Endodermal cell (in vitro differentiated cells): ENCODE results near the gene OR13A1. TPM values are rescaled to one million over a fixed set of nuclear protein-coding genes. Genes with fewer than 3 reads are reported as not detected.

Experiments
- DNase-seq: peaks from one replicate; pipeline ENCODE4 v3.0.0-alpha.2; 2017
- H3K27ac ChIP-seq: 2 replicates; pipeline ENCODE4 v1.5.1; 2013; ENCODE audit warnings: mild to moderate bottlenecking, low read depth, low read length, moderate library complexity
- H3K27me3 ChIP-seq: 2 replicates; pipeline ENCODE4 v1.6.1; 2013; ENCODE audit warnings: mild to moderate bottlenecking, low read length, moderate library complexity; ENCODE audit not compliant: insufficient read depth, control insufficient read depth, poor library complexity, severe bottlenecking
- H3K36me3 ChIP-seq: 2 replicates; pipeline ENCODE4 v1.7.0; 2013; ENCODE audit warnings: mild to moderate bottlenecking, low read length, moderate library complexity; ENCODE audit not compliant: control insufficient read depth, insufficient read depth
- H3K4me1 ChIP-seq: one replicate; pipeline ENCODE4 v1.7.0; 2013; ENCODE audit warnings: low read length; ENCODE audit not compliant: control insufficient read depth, insufficient read depth
- H3K4me3 ChIP-seq: 2 replicates; pipeline ENCODE4 v1.5.1; 2013; ENCODE audit warnings: mild to moderate bottlenecking, low read length, moderate library complexity
- H3K9ac ChIP-seq: 2 replicates; pipeline ENCODE4 v1.6.1; 2013; ENCODE audit warnings: mild to moderate bottlenecking, low read length, moderate library complexity; ENCODE audit not compliant: poor library complexity, severe bottlenecking; ENCODE audit errors: extremely low read depth
- H3K9me3 ChIP-seq: 2 replicates; pipeline ENCODE4 v1.6.1; 2013; ENCODE audit warnings: mild to moderate bottlenecking, low read length, moderate library complexity; ENCODE audit not compliant: control insufficient read depth
- H3K27ac Mint-ChIP-seq: 2 replicates; pipeline ENCODE4 v1.8.0; 2020; ENCODE audit warnings: mixed read lengths
- H3K27me3 Mint-ChIP-seq: 2 replicates; pipeline ENCODE4 v1.8.0; 2021; ENCODE audit warnings: mild to moderate bottlenecking, mixed read lengths; ENCODE audit not compliant: insufficient read depth
- H3K36me3 Mint-ChIP-seq: 2 replicates; pipeline ENCODE4 v1.8.0; 2020; ENCODE audit warnings: low read depth, mixed read lengths
- H3K4me1 Mint-ChIP-seq: 2 replicates; pipeline ENCODE4 v1.8.0; 2020; ENCODE audit warnings: mixed read lengths
- H3K4me3 Mint-ChIP-seq: 2 replicates; pipeline ENCODE4 v1.8.0; 2020; ENCODE audit warnings: mild to moderate bottlenecking, moderate library complexity, mixed read lengths
- H3K9me3 Mint-ChIP-seq: 2 replicates; pipeline ENCODE4 v1.8.0; 2020; ENCODE audit warnings: mild to moderate bottlenecking, mixed read lengths
- CTCF ChIP-seq: fragments of 200-600 bp; sonication (generic); conservative IDR thresholded peaks from 2 replicates; pipeline ENCODE4 v1.5.0; 2021; ENCODE audit warnings: antibody characterized with exemption, mild to moderate bottlenecking
- WGBS, 2 experiments: methylation state at CpG; one replicate each; pipeline versions ENCODE4 v1.1.5 to v1.1.7; 2013; ENCODE audit warnings: missing lambda C conversion rate in 2 of 2, mixed read lengths in 1 of 2; ENCODE audit not compliant: insufficient coverage in 1 of 2, insufficient read length in 1 of 2; 5-methylcytosine and 5-hydroxymethylcytosine counted together
- total RNA-seq, 2 donors: library from RNA; stranded (reverse); fragmentation: NEBNext Ultra II Directional in 1 of 2; extraction: Animal tissue kit (Norgen Biotek cat#: 25700) in 1 of 2; gene quantifications; 2 replicates in 1 of 2; 3 replicates in 1 of 2; pipeline ENCODE4 v1.2.1, GENCODE V29; 2021

The OR13A1 gene
- total RNA-seq, 2 donors from 2014 or later: 0.31 TPM; not detected in 1

- no peaks in the 10 kb centered on the region for H3K36me3 ChIP-seq
- Mint-ChIP-seq H3K36me3 (no peaks in the 10 kb centered on the region), H3K27me3 (peaks cover 3% of the 10 kb centered on the region), H3K4me3 (no peak overlapping the region), H3K27ac (no peak overlapping the region), H3K4me1 (no peaks in the 10 kb centered on the region), H3K9me3 (peaks cover 33% of the 10 kb centered on the region)
- no CpG with 5 or more reads among the region's 1 CpG for WGBS, 2 experiments
- H3K9ac ChIP-seq: no peak overlapping the region
- TF ChIP-seq CTCF: no peak
- no peaks in the 10 kb centered on the region for H3K4me1 ChIP-seq
- DNase-seq: no peak
- no peak overlapping the region for H3K4me3 ChIP-seq
- H3K27ac ChIP-seq: no peak overlapping the region
- H3K27me3 ChIP-seq: no peaks in the 10 kb centered on the region
- H3K9me3 ChIP-seq: no peaks in the 10 kb centered on the region
Observed at GRCh38 chr10:45325116-45325515, 9.7 kb upstream of the OR13A1 start.

GRCh38 chr10:45319702-45320101 is 4.3 kb upstream of the OR13A1 start:
- H3K36me3 Mint-ChIP-seq: no peaks in the 10 kb centered on the region
- H3K36me3 ChIP-seq: no peaks in the 10 kb centered on the region
- peaks cover 32% of the 10 kb centered on the region for H3K9me3 Mint-ChIP-seq
- H3K27me3 Mint-ChIP-seq: peaks cover 2% of the 10 kb centered on the region
- WGBS, 2 experiments: 86 to 94% methylated on average over 2 of the region's 2 CpGs
- H3K9me3 ChIP-seq: no peaks in the 10 kb centered on the region
- no peak for DNase-seq
- no peak overlapping the region for H3K9ac ChIP-seq
- no peaks in the 10 kb centered on the region for H3K4me1 ChIP-seq
- no peak overlapping the region for H3K4me3 Mint-ChIP-seq
- no peak overlapping the region for H3K27ac Mint-ChIP-seq
- TF ChIP-seq CTCF: no peak
- H3K4me3 ChIP-seq: no peak overlapping the region
- H3K4me1 Mint-ChIP-seq: no peaks in the 10 kb centered on the region
- H3K27ac ChIP-seq: no peak overlapping the region
- H3K27me3 ChIP-seq: no peaks in the 10 kb centered on the region

GRCh38 chr10:45313264-45313873 is 2.0 kb downstream of the OR13A1 start:
- Histone ChIP-seq H3K9me3 (no peaks in the 10 kb centered on the region), H3K27me3 (no peaks in the 10 kb centered on the region), H3K27ac (no peak overlapping the region), H3K4me1 (no peaks in the 10 kb centered on the region), H3K36me3 (no peaks in the 10 kb centered on the region), H3K4me3 (no peak overlapping the region), H3K9ac (no peak overlapping the region)
- no peaks in the 10 kb centered on the region for H3K27me3 Mint-ChIP-seq
- peaks cover 14% of the 10 kb centered on the region for H3K9me3 Mint-ChIP-seq
- TF ChIP-seq CTCF: no peak
- no peaks in the 10 kb centered on the region for H3K4me1 Mint-ChIP-seq
- no peak overlapping the region for H3K27ac Mint-ChIP-seq
- H3K36me3 Mint-ChIP-seq: no peaks in the 10 kb centered on the region
- WGBS, 2 experiments: 86 to 100% methylated on average over 2 of the region's 3 CpGs
- DNase-seq: no peak
- no peak overlapping the region for H3K4me3 Mint-ChIP-seq
